HFFc6 (cell line): ENCODE data around the gene SAMD5. TPM values are rescaled to one million over a fixed set of nuclear protein-coding genes. Genes with fewer than 3 reads are reported as not detected.
A peak's percentile ranks its signal among the peaks of the same experiment; 100 is the strongest.

Experiments used
- DNase-seq: peaks from one replicate; pipeline ENCODE4 v3.0.0-alpha.2; 2018
- H3K27ac Mint-ChIP-seq: 2 replicates; pipeline ENCODE4 v1.8.0; 2020; ENCODE audit warnings: mild to moderate bottlenecking, mixed read lengths
- H3K27me3 Mint-ChIP-seq: 2 replicates; pipeline ENCODE4 v1.8.0; 2021; ENCODE audit warnings: mild to moderate bottlenecking, moderate library complexity, mixed read lengths; ENCODE audit not compliant: insufficient read depth
- H3K36me3 Mint-ChIP-seq: 2 replicates; pipeline ENCODE4 v1.8.0; 2021; ENCODE audit warnings: low read depth, mixed read lengths
- H3K4me1 Mint-ChIP-seq: 2 replicates; pipeline ENCODE4 v1.8.0; 2020; ENCODE audit warnings: low read depth, mixed read lengths
- H3K4me3 Mint-ChIP-seq: 2 replicates; pipeline ENCODE4 v1.8.0; 2020; ENCODE audit warnings: mild to moderate bottlenecking, moderate library complexity, mixed read lengths
- H3K9me3 Mint-ChIP-seq: 2 replicates; pipeline ENCODE4 v1.8.0; 2020; ENCODE audit warnings: mild to moderate bottlenecking, mixed read lengths
- CTCF ChIP-seq: fragments of 200-600 bp; sonication (generic); IDR thresholded peaks from 2 replicates; pipeline ENCODE4 v1.5.0; 2021; ENCODE audit warnings: antibody characterized with exemption, mild to moderate bottlenecking
- total RNA-seq, 6 experiments: library from RNA; stranded (reverse); fragmentation: NEBNext Ultra II Directional; extraction: Animal tissue kit (Norgen Biotek cat#: 25700); gene quantifications; 2 replicates in 1 of 6; 3 replicates in 5 of 6; pipeline ENCODE4 v1.2.3, GENCODE V29; 2021

Gene SAMD5
- total RNA-seq, 6 experiments from 2014 or later = not detected

GRCh38 chr6:147506704-147507114 lies 1.8 kb upstream of the SAMD5 start:
- Mint-ChIP-seq H3K9me3 (no peaks in the 10 kb centered on the region), H3K4me1 (peaks cover 7% of the 10 kb centered on the region), H3K36me3 (no peaks in the 10 kb centered on the region), H3K4me3 (peak overlapping the region; percentile 82), H3K27ac (no peak overlapping the region), H3K27me3 (peaks cover 32% of the 10 kb centered on the region)
- DNase-seq = peak; percentile 17
- TF ChIP-seq CTCF = peak; percentile 86

- TF ChIP-seq CTCF = no peak
Measured at GRCh38 chr6:147507162-147508041, 1.1 kb upstream of the SAMD5 start.

GRCh38 chr6:147508866-147509608 lies 547 bp downstream of the SAMD5 start:
- Mint-ChIP-seq H3K27me3 (peaks cover 32% of the 10 kb centered on the region), H3K27ac (no peak overlapping the region)

More at GRCh38 chr6:147507162-147508041, 1.1 kb upstream of the SAMD5 start:
- Mint-ChIP-seq H3K27me3 (peaks cover 35% of the 10 kb centered on the region), H3K36me3 (no peaks in the 10 kb centered on the region), H3K4me1 (peaks cover 7% of the 10 kb centered on the region), H3K4me3 (peak overlapping the region; percentile 82), H3K9me3 (no peaks in the 10 kb centered on the region), H3K27ac (no peak overlapping the region)
- DNase-seq = no peak

GRCh38 chr6:147509891-147510290 lies 1.4 kb downstream of the SAMD5 start:
- H3K4me3 Mint-ChIP-seq = peak overlapping the region; percentile 60; the same call in 1 of the 2 replicates
- TF ChIP-seq CTCF = no peak
- no peak for DNase-seq
- H3K36me3 Mint-ChIP-seq = no peaks in the 10 kb centered on the region
- H3K4me1 Mint-ChIP-seq = peaks cover 7% of the 10 kb centered on the region
- H3K9me3 Mint-ChIP-seq = no peaks in the 10 kb centered on the region
- no peak overlapping the region for H3K27ac Mint-ChIP-seq
- peaks cover 29% of the 10 kb centered on the region for H3K27me3 Mint-ChIP-seq

More at GRCh38 chr6:147508866-147509608, 547 bp downstream of the SAMD5 start:
- no peak for TF ChIP-seq CTCF
- H3K4me3 Mint-ChIP-seq = peak overlapping the region; percentile 83
- no peaks in the 10 kb centered on the region for H3K36me3 Mint-ChIP-seq
- H3K4me1 Mint-ChIP-seq = peaks cover 7% of the 10 kb centered on the region
- no peak for DNase-seq
- no peaks in the 10 kb centered on the region for H3K9me3 Mint-ChIP-seq

DNA sequence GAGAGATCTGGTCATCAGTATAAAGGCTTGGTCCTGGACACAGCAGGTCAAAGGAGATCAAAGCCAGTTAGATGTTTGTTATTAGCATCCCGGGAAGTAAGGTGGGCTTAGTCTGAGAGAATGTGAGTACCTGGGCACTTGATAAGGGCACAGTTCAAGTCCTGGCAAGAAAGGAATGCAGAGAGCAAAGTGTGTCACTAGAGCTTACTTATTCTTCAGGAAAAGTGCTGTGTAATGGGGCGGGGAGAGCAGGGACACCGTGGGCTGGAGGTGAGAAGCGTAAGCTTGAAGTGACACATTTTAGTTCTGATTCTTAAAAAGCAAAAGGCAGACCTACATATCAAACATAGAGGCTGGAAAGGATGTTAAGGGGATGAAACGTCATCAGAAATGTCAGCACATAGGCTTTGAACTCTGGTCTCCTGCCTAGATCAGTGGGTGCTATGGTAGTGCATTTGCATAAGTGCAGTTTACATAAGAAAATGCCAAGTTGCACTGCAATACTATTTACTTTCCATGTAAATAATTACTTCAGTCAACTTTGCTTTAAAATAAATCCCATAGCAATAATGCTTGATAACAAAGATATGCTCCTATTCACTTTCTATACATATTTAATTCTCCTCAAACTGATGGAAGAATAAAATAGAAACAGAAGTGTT lies 2.6 kb downstream of the SAMD5 start:
- Mint-ChIP-seq H3K27me3 (peaks cover 23% of the 10 kb centered on the region), H3K27ac (no peak overlapping the region), H3K9me3 (no peaks in the 10 kb centered on the region), H3K36me3 (no peaks in the 10 kb centered on the region), H3K4me1 (peaks cover 7% of the 10 kb centered on the region), H3K4me3 (no peak overlapping the region)
- no peak for TF ChIP-seq CTCF
- no peak for DNase-seq
